Measurements from ENCODE around the gene PMM2. TPM values are rescaled to one million over a fixed set of nuclear protein-coding genes. Genes with fewer than 3 reads are reported as not detected.

The PMM2 gene
- total and polyA plus RNA-seq, 3 experiments from 2014 or later: 31.2 to 63.3 (median 58.9) TPM

DNA sequence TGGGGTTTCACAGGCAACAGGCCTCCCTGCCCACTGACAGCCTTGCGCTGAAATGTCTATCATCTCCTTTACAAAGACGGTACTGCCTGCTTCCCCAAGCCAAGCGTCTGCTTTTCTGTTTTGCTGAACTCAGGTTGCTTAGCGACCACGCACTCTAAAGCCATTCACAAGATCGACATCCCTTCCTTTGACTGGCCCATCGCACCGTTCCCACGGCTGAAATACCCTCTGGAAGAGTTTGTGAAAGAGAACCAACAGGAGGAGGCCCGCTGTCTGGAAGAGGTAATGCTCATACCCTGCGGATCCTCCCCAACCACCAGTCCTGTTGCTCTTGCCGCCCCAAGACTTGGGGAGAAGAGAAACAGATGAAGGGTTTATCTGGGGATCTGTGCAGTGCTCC, 28.9 kb upstream of the PMM2 start:
- ChIA-PET POLR2A (no interaction called here), CTCF (no interaction called here)
- Histone ChIP-seq H3K4me3 (ENCODE audit: low read length) (no peak overlapping the region), H3K4me1 (ENCODE audit: insufficient read depth, low read length) (no peaks in the 10 kb centered on the region), H3K36me3 (ENCODE audit: insufficient read depth, low read length) (no peaks in the 10 kb centered on the region), H3K9me3 (ENCODE audit: low read length) (no peaks in the 10 kb centered on the region), H3K27ac (ENCODE audit: low read depth, low read length) (no peak overlapping the region), H3K27me3 (ENCODE audit: insufficient read depth, low read length, poor library complexity, severe bottlenecking) (no peaks in the 10 kb centered on the region)
- Mint-ChIP-seq H3K27me3 (no peaks in the 10 kb centered on the region), H3K9me3 (no peaks in the 10 kb centered on the region), H3K4me1 (no peaks in the 10 kb centered on the region), H3K36me3 (peaks cover 0 to 48% (median 17%) of the 10 kb centered on the region in 3 donors), H3K27ac (no peak overlapping the region), H3K4me3 (no peak overlapping the region)
- no peak for DNase-seq

DNA sequence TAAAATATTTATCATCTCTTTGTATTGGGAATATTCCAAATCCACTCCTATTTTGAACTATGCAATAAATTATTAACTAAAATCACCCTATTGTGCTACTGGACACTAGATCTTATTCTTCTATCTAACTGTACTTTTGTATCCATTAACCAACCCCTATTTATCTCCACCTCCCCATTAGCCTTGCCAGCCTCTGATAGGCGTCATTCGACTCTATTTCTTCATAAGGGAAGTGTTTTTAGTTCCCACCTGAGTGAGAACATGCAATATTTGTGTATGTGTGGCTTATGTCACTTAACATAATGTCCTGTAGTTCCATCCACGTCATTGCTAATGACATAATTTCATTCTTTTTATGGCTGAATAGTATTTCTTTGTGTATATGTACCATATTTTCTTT, 24.1 kb upstream of the PMM2 start:
- Mint-ChIP-seq H3K27ac (no peak overlapping the region), H3K36me3 (peaks cover 5 to 59% (median 32%) of the 10 kb centered on the region in 3 donors), H3K4me3 (no peak overlapping the region), H3K9me3 (no peaks in the 10 kb centered on the region), H3K27me3 (no peaks in the 10 kb centered on the region), H3K4me1 (no peaks in the 10 kb centered on the region)
- no peak for DNase-seq
- Histone ChIP-seq H3K27ac (ENCODE audit: low read depth, low read length) (no peak overlapping the region), H3K4me1 (ENCODE audit: insufficient read depth, low read length) (no peaks in the 10 kb centered on the region), H3K9me3 (ENCODE audit: low read length) (no peaks in the 10 kb centered on the region), H3K4me3 (ENCODE audit: low read length) (no peak overlapping the region), H3K27me3 (ENCODE audit: insufficient read depth, low read length, poor library complexity, severe bottlenecking) (no peaks in the 10 kb centered on the region), H3K36me3 (ENCODE audit: insufficient read depth, low read length) (no peaks in the 10 kb centered on the region)
- CTCF ChIA-PET: no interaction called here
- POLR2A ChIA-PET: no interaction called here

DNA sequence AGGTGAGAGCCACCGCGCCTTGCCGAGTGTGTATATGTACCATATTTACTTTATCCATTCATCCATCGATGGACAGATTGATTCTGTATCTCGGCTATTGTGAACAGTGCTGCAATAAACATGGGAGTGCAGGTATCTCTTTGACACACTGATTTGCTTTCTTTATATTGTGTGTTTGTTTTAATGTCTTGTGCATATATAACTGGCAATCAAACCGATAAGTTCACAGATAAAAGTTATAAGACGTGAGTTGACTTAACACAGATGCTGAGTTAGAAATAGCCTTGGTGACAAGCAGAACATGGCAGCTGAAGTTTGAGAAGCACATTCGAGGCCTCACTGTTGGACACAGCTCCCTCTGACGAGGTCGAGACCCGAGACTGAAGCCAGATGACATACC, 23.4 kb upstream of the PMM2 start:
- Mint-ChIP-seq H3K4me3 (no peak overlapping the region), H3K27me3 (no peaks in the 10 kb centered on the region), H3K36me3 (peaks cover 5 to 53% (median 30%) of the 10 kb centered on the region in 3 donors), H3K9me3 (no peaks in the 10 kb centered on the region), H3K4me1 (no peaks in the 10 kb centered on the region), H3K27ac (no peak overlapping the region)
- Histone ChIP-seq H3K4me1 (ENCODE audit: insufficient read depth, low read length) (no peaks in the 10 kb centered on the region), H3K27ac (ENCODE audit: low read depth, low read length) (no peak overlapping the region), H3K4me3 (ENCODE audit: low read length) (no peak overlapping the region), H3K27me3 (ENCODE audit: insufficient read depth, low read length, poor library complexity, severe bottlenecking) (no peaks in the 10 kb centered on the region), H3K9me3 (ENCODE audit: low read length) (no peaks in the 10 kb centered on the region), H3K36me3 (ENCODE audit: insufficient read depth, low read length) (peaks cover under 1% of the 10 kb centered on the region)
- CTCF ChIA-PET: no interaction called here
- DNase-seq: no peak
- POLR2A ChIA-PET: no interaction called here

DNA sequence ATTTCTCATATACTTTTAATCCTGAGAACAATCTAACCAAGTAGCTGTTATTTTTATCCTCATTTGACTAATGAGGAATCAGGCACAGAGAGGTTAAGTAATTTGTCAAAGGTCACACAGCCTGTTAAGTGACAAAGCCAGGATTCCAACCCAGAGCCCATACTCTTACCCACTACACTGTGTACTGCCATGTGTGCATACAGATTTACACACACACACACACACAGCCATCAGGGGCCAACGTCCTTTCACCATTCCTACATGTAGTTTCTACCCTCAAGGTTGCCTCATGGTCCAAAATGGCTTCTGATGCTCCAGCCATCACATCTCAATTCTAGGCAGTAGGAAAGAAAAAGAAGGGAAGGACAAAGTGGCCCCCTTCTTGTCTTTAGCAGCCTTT, 22.3 kb upstream of the PMM2 start:
- H3K27ac ChIP-seq (ENCODE audit: low read depth, low read length): no peak overlapping the region
- POLR2A ChIA-PET: no interaction called here
- no peaks in the 10 kb centered on the region for H3K4me1 ChIP-seq (ENCODE audit: insufficient read depth, low read length)
- Mint-ChIP-seq H3K4me1 (no peaks in the 10 kb centered on the region), H3K27me3 (no peaks in the 10 kb centered on the region), H3K27ac (no peak overlapping the region), H3K36me3 (peaks cover 7 to 57% (median 27%) of the 10 kb centered on the region in 3 donors), H3K4me3 (no peak overlapping the region), H3K9me3 (no peaks in the 10 kb centered on the region)
- peaks cover 3% of the 10 kb centered on the region for H3K36me3 ChIP-seq (ENCODE audit: insufficient read depth, low read length)
- no peak for DNase-seq
- CTCF ChIA-PET: no interaction called here
- no peaks in the 10 kb centered on the region for H3K27me3 ChIP-seq (ENCODE audit: insufficient read depth, low read length, poor library complexity, severe bottlenecking)
- H3K9me3 ChIP-seq (ENCODE audit: low read length): no peaks in the 10 kb centered on the region
- no peak overlapping the region for H3K4me3 ChIP-seq (ENCODE audit: low read length)

DNA sequence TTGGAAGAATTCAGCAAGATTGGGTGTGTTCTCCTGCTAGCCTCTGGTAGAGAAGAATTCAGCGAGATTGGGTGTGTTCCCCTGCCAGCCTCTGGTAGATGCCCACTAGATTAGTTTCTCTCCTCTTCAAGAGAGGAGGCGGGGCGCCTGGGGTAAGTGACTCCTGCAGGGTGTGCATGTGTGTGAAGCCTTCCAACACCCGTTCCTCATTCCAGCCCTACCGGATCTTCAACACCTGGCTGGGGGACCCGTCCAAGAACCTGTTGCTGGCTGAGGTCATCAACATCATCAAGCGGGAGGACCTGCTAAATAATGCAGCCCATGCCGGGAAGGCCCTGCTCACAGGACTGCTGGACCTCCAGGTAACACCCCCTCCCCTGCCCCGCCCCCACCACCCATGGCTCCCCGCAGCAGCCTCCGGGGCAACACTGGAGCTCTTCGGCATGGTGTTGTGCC, 21.5 kb upstream of the PMM2 start:
- Mint-ChIP-seq H3K27ac (peak overlapping the region in 1 of 8 donors; percentile 43), H3K36me3 (peaks cover 7 to 57% (median 27%) of the 10 kb centered on the region in 3 donors), H3K4me3 (no peak overlapping the region), H3K9me3 (no peaks in the 10 kb centered on the region), H3K4me1 (no peaks in the 10 kb centered on the region), H3K27me3 (no peaks in the 10 kb centered on the region)
- no peak overlapping the region for H3K27ac ChIP-seq (ENCODE audit: low read depth, low read length)
- POLR2A ChIA-PET: no interaction called here
- H3K9me3 ChIP-seq (ENCODE audit: low read length): no peaks in the 10 kb centered on the region
- CTCF ChIA-PET: no interaction called here
- DNase-seq: no peak
- H3K4me1 ChIP-seq (ENCODE audit: insufficient read depth, low read length): no peaks in the 10 kb centered on the region
- H3K4me3 ChIP-seq (ENCODE audit: low read length): no peak overlapping the region
- no peaks in the 10 kb centered on the region for H3K27me3 ChIP-seq (ENCODE audit: insufficient read depth, low read length, poor library complexity, severe bottlenecking)
- H3K36me3 ChIP-seq (ENCODE audit: insufficient read depth, low read length): peaks cover 3% of the 10 kb centered on the region

DNA sequence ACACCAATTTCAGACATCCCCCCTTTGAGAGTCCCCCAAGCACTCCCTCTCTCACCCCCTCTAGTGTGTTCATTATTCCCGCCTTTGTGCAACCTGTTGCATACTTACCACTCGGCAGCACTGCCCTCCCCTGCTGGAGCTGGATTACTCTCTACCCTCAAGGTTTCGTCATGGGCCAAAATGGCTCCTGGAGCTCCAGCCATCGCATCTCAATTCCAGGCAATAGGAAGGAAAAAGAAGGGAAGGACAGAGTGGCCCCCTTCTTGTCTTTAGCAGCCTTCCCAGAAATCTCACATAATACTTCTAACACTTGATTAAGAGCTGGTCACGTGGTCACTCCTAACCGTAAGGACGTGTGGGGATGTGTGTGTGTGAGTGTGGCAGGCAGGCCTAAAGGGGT, 20.4 kb upstream of the PMM2 start:
- no peaks in the 10 kb centered on the region for H3K27me3 ChIP-seq (ENCODE audit: insufficient read depth, low read length, poor library complexity, severe bottlenecking)
- no peak overlapping the region for H3K4me3 Mint-ChIP-seq
- H3K4me3 ChIP-seq (ENCODE audit: low read length): no peak overlapping the region
- H3K9me3 ChIP-seq (ENCODE audit: low read length): no peaks in the 10 kb centered on the region
- no peak overlapping the region for H3K27ac ChIP-seq (ENCODE audit: low read depth, low read length)
- no peaks in the 10 kb centered on the region for H3K4me1 ChIP-seq (ENCODE audit: insufficient read depth, low read length)
- H3K4me1 Mint-ChIP-seq: no peaks in the 10 kb centered on the region
- H3K36me3 ChIP-seq (ENCODE audit: insufficient read depth, low read length): peaks cover 3% of the 10 kb centered on the region
- peak overlapping the region in 2 of 8 donors; percentile 4 to 8 for H3K27ac Mint-ChIP-seq
- H3K9me3 Mint-ChIP-seq: no peaks in the 10 kb centered on the region
- POLR2A ChIA-PET: no interaction called here
- CTCF ChIA-PET: interaction anchor here (0.6 kb wide), 1 partner anchor 208 kb away, joined by 3 read pairs; no protein-coding TSS in a partner anchor
- no peak for DNase-seq
- H3K36me3 Mint-ChIP-seq: peaks cover 7 to 52% (median 27%) of the 10 kb centered on the region in 3 donors
- peaks cover 0 to under 1% of the 10 kb centered on the region in 2 donors for H3K27me3 Mint-ChIP-seq

DNA sequence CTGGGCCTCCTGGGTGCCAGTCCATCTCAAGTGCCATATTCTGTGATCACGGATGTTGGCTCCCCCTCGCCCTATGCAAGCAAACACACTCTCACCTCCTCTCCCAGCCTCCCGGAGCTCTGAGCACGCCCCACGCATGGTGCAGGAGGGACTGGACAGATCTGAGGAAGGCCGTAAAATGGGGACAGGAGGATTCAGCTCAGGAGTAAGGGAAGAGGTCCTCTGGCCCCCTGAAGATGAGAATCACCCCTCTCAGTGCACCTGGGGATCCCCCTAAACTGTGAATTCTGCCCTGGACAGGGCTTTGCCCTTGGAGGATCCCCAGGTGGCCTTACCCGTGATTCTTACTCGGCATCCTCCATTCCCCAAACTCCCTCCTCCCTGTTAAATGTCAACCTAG, 15.8 kb upstream of the PMM2 start:
- DNase-seq: no peak
- no peaks in the 10 kb centered on the region for H3K4me1 Mint-ChIP-seq
- no peak overlapping the region for H3K4me3 ChIP-seq (ENCODE audit: low read length)
- ChIA-PET CTCF (no interaction called here), POLR2A (no interaction called here)
- H3K36me3 Mint-ChIP-seq: peaks cover 7 to 21% (median 20%) of the 10 kb centered on the region in 3 donors
- H3K4me3 Mint-ChIP-seq: no peak overlapping the region
- H3K36me3 ChIP-seq (ENCODE audit: insufficient read depth, low read length): peaks cover 3% of the 10 kb centered on the region
- H3K9me3 ChIP-seq (ENCODE audit: low read length): no peaks in the 10 kb centered on the region
- peaks cover 0 to 2% of the 10 kb centered on the region in 2 donors for H3K27me3 Mint-ChIP-seq
- no peaks in the 10 kb centered on the region for H3K9me3 Mint-ChIP-seq
- no peaks in the 10 kb centered on the region for H3K27me3 ChIP-seq (ENCODE audit: insufficient read depth, low read length, poor library complexity, severe bottlenecking)
- H3K4me1 ChIP-seq (ENCODE audit: insufficient read depth, low read length): no peaks in the 10 kb centered on the region
- no peak overlapping the region for H3K27ac Mint-ChIP-seq
- H3K27ac ChIP-seq (ENCODE audit: low read depth, low read length): no peak overlapping the region

DNA sequence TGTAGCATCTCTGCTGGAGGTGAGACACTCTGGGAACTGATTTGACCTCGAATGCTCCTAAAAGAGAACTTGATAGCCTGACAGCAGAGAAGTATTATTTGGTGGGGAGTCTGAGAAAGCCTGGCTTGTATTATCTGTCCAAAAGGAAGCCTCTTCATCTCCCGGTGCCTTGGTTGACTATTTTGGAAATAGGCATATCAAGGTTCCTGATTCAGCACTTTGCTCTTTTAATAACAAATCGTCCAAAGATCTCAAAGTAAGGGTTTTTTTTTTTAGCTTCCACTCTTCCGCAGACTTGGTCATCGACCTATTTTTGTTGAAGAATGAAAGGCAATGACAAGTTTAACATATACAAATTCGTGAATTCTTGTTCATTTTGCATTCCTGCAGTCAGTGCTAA, 15.0 kb upstream of the PMM2 start:
- ChIA-PET CTCF (no interaction called here), POLR2A (no interaction called here)
- Histone ChIP-seq H3K4me1 (ENCODE audit: insufficient read depth, low read length) (no peaks in the 10 kb centered on the region), H3K4me3 (ENCODE audit: low read length) (no peak overlapping the region), H3K27me3 (ENCODE audit: insufficient read depth, low read length, poor library complexity, severe bottlenecking) (no peaks in the 10 kb centered on the region), H3K9me3 (ENCODE audit: low read length) (no peaks in the 10 kb centered on the region), H3K27ac (ENCODE audit: low read depth, low read length) (no peak overlapping the region), H3K36me3 (ENCODE audit: insufficient read depth, low read length) (peaks cover 3% of the 10 kb centered on the region)
- Mint-ChIP-seq H3K36me3 (peaks cover 3 to 16% (median 15%) of the 10 kb centered on the region in 3 donors), H3K4me3 (no peak overlapping the region), H3K4me1 (no peaks in the 10 kb centered on the region), H3K27ac (peak overlapping the region in 1 of 8 donors; percentile 55), H3K9me3 (no peaks in the 10 kb centered on the region), H3K27me3 (peaks cover 0 to 2% of the 10 kb centered on the region in 2 donors)
- no peak for DNase-seq

DNA sequence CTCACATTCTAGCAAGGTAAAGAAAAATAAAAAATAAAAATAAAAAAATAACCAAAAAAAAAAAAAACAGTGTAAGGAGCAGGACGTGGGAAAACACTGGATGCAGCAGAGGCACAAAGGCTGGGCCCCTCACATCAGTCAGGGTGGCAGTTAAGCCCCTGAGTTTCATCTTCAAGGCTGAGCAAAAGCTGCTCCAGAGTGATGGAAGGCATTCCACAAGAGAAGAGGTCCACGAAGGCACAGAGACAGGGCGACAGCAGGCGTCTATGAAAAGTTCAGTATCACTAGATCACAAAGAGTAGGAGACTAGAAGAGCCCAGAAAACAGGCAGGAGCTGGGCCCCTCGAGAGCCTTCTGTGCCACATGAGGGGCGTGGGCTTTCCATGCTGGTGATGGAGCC, 12.2 kb upstream of the PMM2 start:
- Mint-ChIP-seq H3K4me3 (no peak overlapping the region), H3K27me3 (peaks cover 0 to 2% of the 10 kb centered on the region in 2 donors), H3K36me3 (peaks cover 0 to 11% (median 3%) of the 10 kb centered on the region in 3 donors), H3K27ac (no peak overlapping the region), H3K4me1 (no peaks in the 10 kb centered on the region), H3K9me3 (no peaks in the 10 kb centered on the region)
- Histone ChIP-seq H3K4me1 (ENCODE audit: insufficient read depth, low read length) (no peaks in the 10 kb centered on the region), H3K27me3 (ENCODE audit: insufficient read depth, low read length, poor library complexity, severe bottlenecking) (no peaks in the 10 kb centered on the region), H3K27ac (ENCODE audit: low read depth, low read length) (no peak overlapping the region), H3K4me3 (ENCODE audit: low read length) (no peak overlapping the region), H3K36me3 (ENCODE audit: insufficient read depth, low read length) (no peaks in the 10 kb centered on the region), H3K9me3 (ENCODE audit: low read length) (no peaks in the 10 kb centered on the region)
- ChIA-PET POLR2A (no interaction called here), CTCF (no interaction called here)
- DNase-seq: no peak
